GM19099 (cell line): ENCODE data around the gene TCF12.

Experiments used
- POLR2A ChIP-seq: IDR thresholded peaks from 3 replicates; pipeline ENCODE4 v1.6.1; 2011; ENCODE audit warnings: low read depth; ENCODE audit not compliant: insufficient read length; ENCODE audit errors: extremely low read depth

The TCF12 gene

GRCh38 chr15:57156210-57156884 lies 237.9 kb downstream of the TCF12 start:
- no peak for TF ChIP-seq POLR2A

- no peak for TF ChIP-seq POLR2A
These were observed 240.1 kb downstream of the TCF12 start for GRCh38 chr15:57158589-57158988.

GRCh38 chr15:57158997-57159668 lies 240.7 kb downstream of the TCF12 start:
- no peak for TF ChIP-seq POLR2A

- TF ChIP-seq POLR2A, result no peak
These were observed 241.3 kb downstream of the TCF12 start for GRCh38 chr15:57159767-57160166.

- TF ChIP-seq POLR2A, result no peak
These were observed 242.5 kb downstream of the TCF12 start for GRCh38 chr15:57160823-57161560.

GRCh38 chr15:57165992-57166391 lies 247.5 kb downstream of the TCF12 start:
- TF ChIP-seq POLR2A, result no peak

GRCh38 chr15:57167821-57168395 lies 249.5 kb downstream of the TCF12 start:
- TF ChIP-seq POLR2A, result no peak

GRCh38 chr15:57169643-57170042 lies 251.2 kb downstream of the TCF12 start:
- TF ChIP-seq POLR2A, result no peak

- TF ChIP-seq POLR2A, result no peak
These were observed 253.0 kb downstream of the TCF12 start for GRCh38 chr15:57171426-57171825.

GRCh38 chr15:57172925-57173324 lies 254.5 kb downstream of the TCF12 start:
- no peak for TF ChIP-seq POLR2A

- TF ChIP-seq POLR2A, result no peak
These were observed 264.6 kb downstream of the TCF12 start for GRCh38 chr15:57183041-57183440.

- no peak for TF ChIP-seq POLR2A
These were observed 265.3 kb downstream of the TCF12 start for GRCh38 chr15:57183614-57184344.

- TF ChIP-seq POLR2A, result no peak
These were observed 266.1 kb downstream of the TCF12 start for GRCh38 chr15:57184502-57184901.

GRCh38 chr15:57185507-57186074 lies 267.1 kb downstream of the TCF12 start:
- TF ChIP-seq POLR2A, result no peak
